ENCODE results near the gene ATP6V1E1.

- TF ChIP-seq, protein P1, sequence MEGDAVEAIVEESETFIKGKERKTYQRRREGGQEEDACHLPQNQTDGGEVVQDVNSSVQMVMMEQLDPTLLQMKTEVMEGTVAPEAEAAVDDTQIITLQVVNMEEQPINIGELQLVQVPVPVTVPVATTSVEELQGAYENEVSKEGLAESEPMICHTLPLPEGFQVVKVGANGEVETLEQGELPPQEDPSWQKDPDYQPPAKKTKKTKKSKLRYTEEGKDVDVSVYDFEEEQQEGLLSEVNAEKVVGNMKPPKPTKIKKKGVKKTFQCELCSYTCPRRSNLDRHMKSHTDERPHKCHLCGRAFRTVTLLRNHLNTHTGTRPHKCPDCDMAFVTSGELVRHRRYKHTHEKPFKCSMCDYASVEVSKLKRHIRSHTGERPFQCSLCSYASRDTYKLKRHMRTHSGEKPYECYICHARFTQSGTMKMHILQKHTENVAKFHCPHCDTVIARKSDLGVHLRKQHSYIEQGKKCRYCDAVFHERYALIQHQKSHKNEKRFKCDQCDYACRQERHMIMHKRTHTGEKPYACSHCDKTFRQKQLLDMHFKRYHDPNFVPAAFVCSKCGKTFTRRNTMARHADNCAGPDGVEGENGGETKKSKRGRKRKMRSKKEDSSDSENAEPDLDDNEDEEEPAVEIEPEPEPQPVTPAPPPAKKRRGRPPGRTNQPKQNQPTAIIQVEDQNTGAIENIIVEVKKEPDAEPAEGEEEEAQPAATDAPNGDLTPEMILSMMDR (IDR thresholded peaks at IDR 0.05; ENCODE audit: low read depth, low read length): no peak
- no peak for TF ChIP-seq EZH2phosphoT487 (IDR thresholded peaks at IDR 0.05; ENCODE audit: low read depth)
Observed at GRCh38 chr22:17548756-17549035, 79.9 kb downstream of the ATP6V1E1 start.
